Suprapubic skin (tissue), 4 donors: ENCODE results near the gene NRP1. TPM values are rescaled to one million over a fixed set of nuclear protein-coding genes. Genes with fewer than 3 reads are reported as not detected.

Source experiments
- DNase-seq, 2 donors: peaks; one replicate each; pipeline ENCODE4 v3.0.0-alpha.2; 2019; ENCODE audit warnings: low spot score in 2 of 2
- H3K27ac ChIP-seq: fragments of 200-600 bp; sonication (generic); one replicate; pipeline ENCODE4 v1.5.1; 2019
- H3K27me3 ChIP-seq: fragments of 200-600 bp; sonication (generic); one replicate; pipeline ENCODE4 v1.5.1; 2019
- H3K36me3 ChIP-seq: fragments of 200-600 bp; sonication (generic); one replicate; pipeline ENCODE4 v1.5.1; 2019
- H3K4me1 ChIP-seq: fragments of 200-600 bp; sonication (generic); one replicate; pipeline ENCODE4 v1.5.1; 2019
- H3K4me3 ChIP-seq: fragments of 200-600 bp; sonication (generic); one replicate; pipeline ENCODE4 v1.5.1; 2019; ENCODE audit warnings: mild to moderate bottlenecking
- H3K9me3 ChIP-seq: fragments of 200-600 bp; sonication (generic); one replicate; pipeline ENCODE4 v1.5.1; 2019
- EP300 ChIP-seq: sonication (generic); formaldehyde crosslinking; IDR thresholded peaks from one replicate; pipeline ENCODE4 v1.6.1; 2017; ENCODE audit warnings: antibody characterized with exemption
- POLR2A ChIP-seq, 2 donors: fragments of 450-650 bp; IDR thresholded peaks; one replicate each; pipeline ENCODE4 v1.6.1; 2017; ENCODE audit warnings: antibody characterized with exemption in 2 of 2, mild to moderate bottlenecking in 2 of 2, moderate library complexity in 2 of 2
- POLR2AphosphoS5 ChIP-seq, 3 donors: sonication (generic); formaldehyde crosslinking; IDR thresholded peaks; one replicate each; pipeline ENCODE4 v1.6.1; 2017; ENCODE audit warnings: antibody characterized with exemption in 3 of 3
- WGBS: methylation state at CpG from one replicate; pipeline ENCODE4 v1.1.5; 2018; 5-methylcytosine and 5-hydroxymethylcytosine counted together
- total RNA-seq, 4 donors: library from RNA; depleted of rRNA; stranded (reverse); fragments of >200 nt; gene quantifications; one replicate each; pipeline ENCODE4 v1.1.0, GENCODE V29; 2016
- TF ChIP-seq, protein P1 (sequence below), 2 donors: fragments of 200-600 bp in 1 of 2; fragments of 450-650 bp in 1 of 2; sonication (generic) in 1 of 2; IDR thresholded peaks; one replicate each; pipeline ENCODE4 v1.5.1; 2016 to 2019; ENCODE audit warnings: antibody characterized with exemption in 2 of 2, mild to moderate bottlenecking in 1 of 2, moderate library complexity in 1 of 2

Gene NRP1
- total RNA-seq, 4 donors from 2014 or later: 9.5 to 23.7 (median 18.2) TPM

- Histone ChIP-seq H3K4me3 (no peak overlapping the region), H3K4me1 (peaks cover 9% of the 10 kb centered on the region), H3K27ac (no peak overlapping the region), H3K27me3 (no peaks in the 10 kb centered on the region), H3K36me3 (peaks cover 4% of the 10 kb centered on the region), H3K9me3 (no peaks in the 10 kb centered on the region)
- DNase-seq: no peak
- TF ChIP-seq POLR2AphosphoS5 (IDR thresholded peaks at IDR 0.05) (no peak), POLR2A (IDR thresholded peaks at IDR 0.05) (no peak), EP300 (no peak)
- TF ChIP-seq, protein P1, sequence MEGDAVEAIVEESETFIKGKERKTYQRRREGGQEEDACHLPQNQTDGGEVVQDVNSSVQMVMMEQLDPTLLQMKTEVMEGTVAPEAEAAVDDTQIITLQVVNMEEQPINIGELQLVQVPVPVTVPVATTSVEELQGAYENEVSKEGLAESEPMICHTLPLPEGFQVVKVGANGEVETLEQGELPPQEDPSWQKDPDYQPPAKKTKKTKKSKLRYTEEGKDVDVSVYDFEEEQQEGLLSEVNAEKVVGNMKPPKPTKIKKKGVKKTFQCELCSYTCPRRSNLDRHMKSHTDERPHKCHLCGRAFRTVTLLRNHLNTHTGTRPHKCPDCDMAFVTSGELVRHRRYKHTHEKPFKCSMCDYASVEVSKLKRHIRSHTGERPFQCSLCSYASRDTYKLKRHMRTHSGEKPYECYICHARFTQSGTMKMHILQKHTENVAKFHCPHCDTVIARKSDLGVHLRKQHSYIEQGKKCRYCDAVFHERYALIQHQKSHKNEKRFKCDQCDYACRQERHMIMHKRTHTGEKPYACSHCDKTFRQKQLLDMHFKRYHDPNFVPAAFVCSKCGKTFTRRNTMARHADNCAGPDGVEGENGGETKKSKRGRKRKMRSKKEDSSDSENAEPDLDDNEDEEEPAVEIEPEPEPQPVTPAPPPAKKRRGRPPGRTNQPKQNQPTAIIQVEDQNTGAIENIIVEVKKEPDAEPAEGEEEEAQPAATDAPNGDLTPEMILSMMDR (IDR thresholded peaks at IDR 0.05): no peak
- 89% methylated on average over 5 of the region's 5 CpGs for WGBS
Measured at GRCh38 chr10:33242931-33243330, 91.5 kb downstream of the NRP1 start.

- no peak for TF ChIP-seq POLR2A (IDR thresholded peaks at IDR 0.05)
- no peak for TF ChIP-seq POLR2AphosphoS5 (IDR thresholded peaks at IDR 0.05)
- TF ChIP-seq EP300: no peak
- TF ChIP-seq, protein P1 (IDR thresholded peaks at IDR 0.05): no peak
- DNase-seq: no peak
- Histone ChIP-seq H3K4me1 (peaks cover 9% of the 10 kb centered on the region), H3K27me3 (no peaks in the 10 kb centered on the region), H3K27ac (no peak overlapping the region), H3K36me3 (no peaks in the 10 kb centered on the region), H3K9me3 (no peaks in the 10 kb centered on the region), H3K4me3 (no peak overlapping the region)
- WGBS: 72% methylated on average over 4 of the region's 4 CpGs
Measured at GRCh38 chr10:33241351-33241750, 93.1 kb downstream of the NRP1 start.

DNA sequence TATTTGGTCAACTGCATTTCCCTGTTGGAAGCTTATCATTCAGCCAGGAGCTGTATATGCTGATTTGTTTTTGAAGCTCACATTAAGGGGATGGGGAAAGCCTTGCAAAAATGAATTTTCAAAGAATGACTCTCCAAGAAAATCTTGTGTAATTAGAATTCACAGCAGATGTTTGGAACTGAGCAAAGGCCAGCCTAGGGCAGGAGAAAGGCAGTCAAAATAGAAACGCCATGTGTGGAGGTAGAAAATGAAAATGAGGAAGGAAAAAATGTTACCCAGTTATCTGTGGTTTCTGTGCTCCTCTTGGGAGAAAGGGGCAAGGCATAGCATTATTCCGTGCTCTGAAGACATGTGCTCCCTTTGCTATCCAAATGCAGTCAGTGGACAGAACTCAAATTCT is 93.5 kb downstream of the NRP1 start:
- H3K27ac ChIP-seq: no peak overlapping the region

GRCh38 chr10:33240258-33240657 is 94.2 kb downstream of the NRP1 start:
- H3K9me3 ChIP-seq: no peaks in the 10 kb centered on the region
- H3K27ac ChIP-seq: no peak overlapping the region
- 88% methylated on average over 2 of the region's 2 CpGs for WGBS

More for the DNA sequence above, 93.5 kb downstream of the NRP1 start:
- H3K9me3 ChIP-seq: no peaks in the 10 kb centered on the region
- no peaks in the 10 kb centered on the region for H3K27me3 ChIP-seq
- 37% methylated on average over 2 of the region's 2 CpGs for WGBS
- H3K4me3 ChIP-seq: no peak overlapping the region
- no peak for DNase-seq
- no peaks in the 10 kb centered on the region for H3K36me3 ChIP-seq
- TF ChIP-seq POLR2A (IDR thresholded peaks at IDR 0.05) (no peak), EP300 (no peak), POLR2AphosphoS5 (IDR thresholded peaks at IDR 0.05) (no peak)
- TF ChIP-seq, protein P1 (IDR thresholded peaks at IDR 0.05): no peak
- peaks cover 9% of the 10 kb centered on the region for H3K4me1 ChIP-seq

GRCh38 chr10:33239257-33239656 is 95.2 kb downstream of the NRP1 start:
- Histone ChIP-seq H3K4me3 (no peak overlapping the region), H3K4me1 (peaks cover 15% of the 10 kb centered on the region), H3K36me3 (no peaks in the 10 kb centered on the region), H3K27ac (no peak overlapping the region), H3K9me3 (no peaks in the 10 kb centered on the region), H3K27me3 (no peaks in the 10 kb centered on the region)
- TF ChIP-seq EP300 (no peak), POLR2A (IDR thresholded peaks at IDR 0.05) (no peak), POLR2AphosphoS5 (IDR thresholded peaks at IDR 0.05) (no peak)
- TF ChIP-seq, protein P1 (IDR thresholded peaks at IDR 0.05): no peak
- 74% methylated on average over 2 of the region's 2 CpGs for WGBS
- no peak for DNase-seq

More at GRCh38 chr10:33240258-33240657, 94.2 kb downstream of the NRP1 start:
- H3K4me1 ChIP-seq: peaks cover 12% of the 10 kb centered on the region
- H3K36me3 ChIP-seq: no peaks in the 10 kb centered on the region
- DNase-seq: no peak
- no peaks in the 10 kb centered on the region for H3K27me3 ChIP-seq
- H3K4me3 ChIP-seq: no peak overlapping the region
- TF ChIP-seq EP300 (no peak), POLR2AphosphoS5 (IDR thresholded peaks at IDR 0.05) (no peak), POLR2A (IDR thresholded peaks at IDR 0.05) (no peak)
- TF ChIP-seq, protein P1 (IDR thresholded peaks at IDR 0.05): no peak
